HG02885 (cell line): ENCODE results near the gene UBE2D4.
"Not testable (repeated sequence)": the region's sequence is repeated elsewhere in the genome, so short reads cannot be mapped to it uniquely, and the experiment has no call there.

ENCODE experiments used
- ATAC-seq: cut with Tn5 transposase; IDR thresholded peaks from one replicate; pipeline ENCODE4 v1.9.1; 2021; ENCODE audit warnings: mild to moderate bottlenecking; ENCODE audit not compliant: unreplicated experiment, poor library complexity

UBE2D4 gene

GRCh38 chr7:43960933-43961332 is 34.7 kb downstream of the UBE2D4 start:
- ATAC-seq: no peak

- ATAC-seq: not testable (repeated sequence)
These were observed 40.2 kb downstream of the UBE2D4 start for GRCh38 chr7:43966392-43966791.

GRCh38 chr7:43968172-43969040 is 42.2 kb downstream of the UBE2D4 start:
- ATAC-seq: not testable (repeated sequence)

- ATAC-seq: not testable (repeated sequence)
These were observed 43.4 kb downstream of the UBE2D4 start for GRCh38 chr7:43969586-43969985.

- ATAC-seq: not testable (repeated sequence)
These were observed 44.5 kb downstream of the UBE2D4 start for GRCh38 chr7:43970698-43971097.

- not testable (repeated sequence) for ATAC-seq
These were observed 47.9 kb downstream of the UBE2D4 start for GRCh38 chr7:43974033-43974573.

- ATAC-seq: not testable (repeated sequence)
These were observed 48.7 kb downstream of the UBE2D4 start for GRCh38 chr7:43974725-43975482.

- ATAC-seq: no peak
These were observed 51.3 kb downstream of the UBE2D4 start for GRCh38 chr7:43977525-43977924.

- ATAC-seq: not testable (repeated sequence)
These were observed 51.9 kb downstream of the UBE2D4 start for GRCh38 chr7:43978102-43978501.

- not testable (repeated sequence) for ATAC-seq
These were observed 56.6 kb downstream of the UBE2D4 start for GRCh38 chr7:43982848-43983247.

GRCh38 chr7:43983736-43984135 is 57.5 kb downstream of the UBE2D4 start:
- not testable (repeated sequence) for ATAC-seq

GRCh38 chr7:43985904-43986864 is 59.9 kb downstream of the UBE2D4 start:
- ATAC-seq: peak; percentile 87

GRCh38 chr7:43987476-43987875 is 61.2 kb downstream of the UBE2D4 start:
- not testable (repeated sequence) for ATAC-seq

- not testable (repeated sequence) for ATAC-seq
These were observed 63.9 kb downstream of the UBE2D4 start for GRCh38 chr7:43990011-43990585.

- ATAC-seq: not testable (repeated sequence)
These were observed 64.6 kb downstream of the UBE2D4 start for GRCh38 chr7:43990829-43991228.

- peak; percentile 98 for ATAC-seq
These were observed 66.7 kb downstream of the UBE2D4 start for GRCh38 chr7:43992896-43993295.

GRCh38 chr7:43994681-43995080 is 68.4 kb downstream of the UBE2D4 start:
- ATAC-seq: not testable (repeated sequence)

GRCh38 chr7:43997532-43997931 is 71.3 kb downstream of the UBE2D4 start, which contains the start of gene SPDYE1:
Gene SPDYE1 (plus strand): TSS chr7:43997897. CDS start chr7:43999950, 2,053 bp downstream.
- ATAC-seq: not testable (repeated sequence)
